ENCODE measurements around the gene GOLGA6L2. TPM values are rescaled to one million over a fixed set of nuclear protein-coding genes. Genes with fewer than 3 reads are reported as not detected.

Gene GOLGA6L2
- total and polyA plus RNA-seq, 9 donors, result not detected

- Histone ChIP-seq H3K27me3 (no peaks in the 10 kb centered on the region), H3K36me3 (no peaks in the 10 kb centered on the region), H3K9me3 (no peaks in the 10 kb centered on the region), H3K4me3 (no peak overlapping the region), H3K4me1 (ENCODE audit: insufficient read depth) (no peaks in the 10 kb centered on the region), H3K27ac (no peak overlapping the region)
- TF ChIP-seq POLR2A (IDR thresholded peaks at IDR 0.05) (no peak), EP300 (IDR thresholded peaks at IDR 0.05) (no peak), CTCF (IDR thresholded peaks at IDR 0.05) (no peak)
- DNase-seq, result no peak
- 74 to 84% (median 81%) methylated on average over 6 of the region's 6 CpGs for WGBS, 3 donors
- intact Hi-C loops (cut with DNase I), result no loop called here
These were observed 30.9 kb upstream of the GOLGA6L2 start for GRCh38 chr15:23477920-23478319.

- DNase-seq, result no peak
- Histone ChIP-seq H3K27ac (no peak overlapping the region), H3K9me3 (no peaks in the 10 kb centered on the region), H3K4me1 (ENCODE audit: insufficient read depth) (no peaks in the 10 kb centered on the region), H3K36me3 (no peaks in the 10 kb centered on the region), H3K4me3 (no peak overlapping the region), H3K27me3 (no peaks in the 10 kb centered on the region)
- no peak for TF ChIP-seq EP300 (IDR thresholded peaks at IDR 0.05)
- TF ChIP-seq POLR2A (IDR thresholded peaks at IDR 0.05), result no peak
- no peak for TF ChIP-seq CTCF (IDR thresholded peaks at IDR 0.05)
- WGBS, 3 donors, result 69 to 80% (median 75%) methylated on average over 3 of the region's 3 CpGs
- intact Hi-C loops (cut with DNase I), result no loop called here
These were observed 25.6 kb upstream of the GOLGA6L2 start for GRCh38 chr15:23472678-23473077.

GRCh38 chr15:23472033-23472432 is 25.0 kb upstream of the GOLGA6L2 start:
- H3K4me1 ChIP-seq (ENCODE audit: insufficient read depth), result no peaks in the 10 kb centered on the region
- intact Hi-C loops (cut with DNase I), result no loop called here
- H3K27ac ChIP-seq, result no peak overlapping the region
- DNase-seq, result no peak
- no peak for TF ChIP-seq EP300 (IDR thresholded peaks at IDR 0.05)
- no peaks in the 10 kb centered on the region for H3K9me3 ChIP-seq
- 72 to 77% (median 77%) methylated on average over 1 of the region's 1 CpG for WGBS, 3 donors
- no peaks in the 10 kb centered on the region for H3K27me3 ChIP-seq
- H3K36me3 ChIP-seq, result no peaks in the 10 kb centered on the region
- H3K4me3 ChIP-seq, result no peak overlapping the region

- H3K36me3 ChIP-seq, result no peaks in the 10 kb centered on the region
- DNase-seq, result no peak
- 67 to 83% (median 74%) methylated on average over 3 of the region's 3 CpGs for WGBS, 3 donors
- H3K9me3 ChIP-seq, result no peaks in the 10 kb centered on the region
- H3K27me3 ChIP-seq, result no peaks in the 10 kb centered on the region
- no peaks in the 10 kb centered on the region for H3K4me1 ChIP-seq (ENCODE audit: insufficient read depth)
- H3K4me3 ChIP-seq, result no peak overlapping the region
- no peak overlapping the region for H3K27ac ChIP-seq
- intact Hi-C loops (cut with DNase I), result loop anchor here in 1 of 4 donors (5.0 kb wide), 1 partner anchor 50 kb away; no protein-coding TSS in a partner anchor
- no peak for TF ChIP-seq CTCF (IDR thresholded peaks at IDR 0.05)
- TF ChIP-seq POLR2A (IDR thresholded peaks at IDR 0.05), result no peak
- no peak for TF ChIP-seq EP300 (IDR thresholded peaks at IDR 0.05)
These were observed 20.1 kb upstream of the GOLGA6L2 start for GRCh38 chr15:23467110-23467600.

- no peak for DNase-seq
- intact Hi-C loops (cut with DNase I), result no loop called here
- H3K27me3 ChIP-seq, result no peaks in the 10 kb centered on the region
- H3K4me3 ChIP-seq, result no peak overlapping the region
- H3K27ac ChIP-seq, result no peak overlapping the region
- no peaks in the 10 kb centered on the region for H3K36me3 ChIP-seq
- H3K9me3 ChIP-seq, result no peaks in the 10 kb centered on the region
- H3K4me1 ChIP-seq (ENCODE audit: insufficient read depth), result no peaks in the 10 kb centered on the region
- TF ChIP-seq POLR2A (IDR thresholded peaks at IDR 0.05), result no peak
- TF ChIP-seq EP300 (IDR thresholded peaks at IDR 0.05), result no peak
- TF ChIP-seq CTCF (IDR thresholded peaks at IDR 0.05), result no peak
- WGBS, 3 donors, result 39 to 69% (median 49%) methylated on average over 5 of the region's 5 CpGs
These were observed 10.8 kb upstream of the GOLGA6L2 start for GRCh38 chr15:23457890-23458289.
